HG03039 (cell line): ENCODE measurements around the gene CASP4.
A peak's percentile ranks its signal among the peaks of the same experiment; 100 is the strongest.
"Not testable (repeated sequence)": the region's sequence is repeated elsewhere in the genome, so short reads cannot be mapped to it uniquely, and the experiment has no call there.

Experiments
- ATAC-seq: cut with Tn5 transposase; IDR thresholded peaks from one replicate; pipeline ENCODE4 v1.9.1; 2021; ENCODE audit warnings: mild to moderate bottlenecking, moderate library complexity; ENCODE audit not compliant: unreplicated experiment

CASP4 gene

GRCh38 chr11:104968355-104968855 is at the start of gene CASP4:
TSS of gene CASP4 (minus strand) at chr11:104968574. CDS start at chr11:104968525, 49 bp downstream.
- peak; percentile 92 for ATAC-seq

GRCh38 chr11:105007463-105007862 is 39.1 kb upstream of the CASP4 start:
- no peak for ATAC-seq

- no peak for ATAC-seq
Observed at GRCh38 chr11:105005451-105005845, 37.1 kb upstream of the CASP4 start.

GRCh38 chr11:105004021-105004420 is 35.6 kb upstream of the CASP4 start:
- no peak for ATAC-seq

- ATAC-seq: no peak
Observed at GRCh38 chr11:105003151-105003550, 34.8 kb upstream of the CASP4 start.

- peak; percentile 88 for ATAC-seq
Observed at GRCh38 chr11:105000797-105001196, 32.4 kb upstream of the CASP4 start.

GRCh38 chr11:105000167-105000566 is 31.8 kb upstream of the CASP4 start:
- no peak for ATAC-seq

- ATAC-seq: no peak
Observed at GRCh38 chr11:104999721-105000120, 31.3 kb upstream of the CASP4 start.

GRCh38 chr11:104997288-104997687 is 28.9 kb upstream of the CASP4 start:
- no peak for ATAC-seq

- ATAC-seq: no peak
Observed at GRCh38 chr11:104995001-104995408, 26.6 kb upstream of the CASP4 start.

GRCh38 chr11:104992781-104993180 is 24.4 kb upstream of the CASP4 start:
- ATAC-seq: no peak

- ATAC-seq: no peak
Observed at GRCh38 chr11:104991994-104992393, 23.6 kb upstream of the CASP4 start.

GRCh38 chr11:104984808-104985207 is 16.4 kb upstream of the CASP4 start:
- ATAC-seq: no peak

- no peak for ATAC-seq
Observed at GRCh38 chr11:104979839-104980238, 11.5 kb upstream of the CASP4 start.

- ATAC-seq: no peak
Observed at GRCh38 chr11:104973616-104974015, 5.2 kb upstream of the CASP4 start.

GRCh38 chr11:104972924-104973323 is 4.5 kb upstream of the CASP4 start:
- ATAC-seq: not testable (repeated sequence)

GRCh38 chr11:104970756-104971155 is 2.4 kb upstream of the CASP4 start:
- no peak for ATAC-seq

- ATAC-seq: no peak
Observed at GRCh38 chr11:104968856-104969776, 742 bp upstream of the CASP4 start.

GRCh38 chr11:104967534-104968354 is 630 bp downstream of the CASP4 start:
- no peak for ATAC-seq

GRCh38 chr11:104965735-104966134 is 2.6 kb downstream of the CASP4 start:
- ATAC-seq: no peak

GRCh38 chr11:104964247-104964646 is 4.1 kb downstream of the CASP4 start:
- no peak for ATAC-seq

GRCh38 chr11:104962852-104963251 is 5.5 kb downstream of the CASP4 start:
- no peak for ATAC-seq
